ENCODE results near the gene MACROD2. TPM values are rescaled to one million over a fixed set of nuclear protein-coding genes. Genes with fewer than 3 reads are reported as not detected.

Gene MACROD2
- total RNA-seq, 2 donors from 2014 or later = 8.0 to 19.4 TPM

DNA sequence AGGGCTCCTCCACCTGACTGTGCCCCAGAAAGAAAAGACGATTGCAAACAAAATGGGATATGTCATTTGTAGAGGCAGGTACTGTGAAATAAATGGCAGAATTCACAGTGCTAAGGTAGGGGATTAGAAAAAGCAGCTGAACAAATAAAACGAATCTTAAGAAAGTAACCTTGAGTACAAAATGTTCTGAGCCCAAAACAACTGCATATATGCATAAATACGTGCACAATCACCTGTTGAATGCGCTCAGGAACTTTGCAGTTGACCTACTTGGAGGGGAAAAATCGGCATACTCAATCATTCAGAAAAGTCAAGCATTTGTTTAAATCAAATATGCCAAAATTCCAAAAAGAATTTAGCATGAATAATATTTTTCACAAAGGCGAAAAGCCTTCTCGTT lies 1114.2 kb downstream of the MACROD2 start:
- H3K9me3 ChIP-seq = no peaks in the 10 kb centered on the region
- intact Hi-C loops (cut with DNase I) = no loop called here
- WGBS = 81% methylated on average over 7 of the region's 7 CpGs

DNA sequence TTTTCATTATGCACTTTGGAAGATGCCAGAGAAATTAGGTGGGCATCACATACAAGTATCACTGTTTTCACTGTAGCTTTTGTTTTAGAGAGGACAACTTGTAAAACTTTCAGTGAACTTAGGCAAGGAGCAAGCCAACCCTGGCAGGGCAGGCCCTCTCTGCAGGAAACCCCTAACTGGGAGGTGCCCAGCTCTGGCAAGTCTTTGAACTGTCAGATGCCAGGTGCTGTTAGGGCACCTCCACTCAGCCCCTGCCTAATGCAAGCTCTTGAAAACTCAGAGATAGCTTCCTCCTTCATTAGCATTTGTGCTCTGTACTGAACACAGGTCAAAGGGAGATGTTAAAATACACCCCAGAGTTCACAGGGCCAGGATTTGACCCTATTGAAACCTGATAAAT lies 1116.3 kb downstream of the MACROD2 start:
- H3K9me3 ChIP-seq = no peaks in the 10 kb centered on the region
- no peak overlapping the region for H3K27ac ChIP-seq
- H3K4me3 ChIP-seq = no peak overlapping the region
- intact Hi-C loops (cut with DNase I) = no loop called here
- TF ChIP-seq, protein P1, sequence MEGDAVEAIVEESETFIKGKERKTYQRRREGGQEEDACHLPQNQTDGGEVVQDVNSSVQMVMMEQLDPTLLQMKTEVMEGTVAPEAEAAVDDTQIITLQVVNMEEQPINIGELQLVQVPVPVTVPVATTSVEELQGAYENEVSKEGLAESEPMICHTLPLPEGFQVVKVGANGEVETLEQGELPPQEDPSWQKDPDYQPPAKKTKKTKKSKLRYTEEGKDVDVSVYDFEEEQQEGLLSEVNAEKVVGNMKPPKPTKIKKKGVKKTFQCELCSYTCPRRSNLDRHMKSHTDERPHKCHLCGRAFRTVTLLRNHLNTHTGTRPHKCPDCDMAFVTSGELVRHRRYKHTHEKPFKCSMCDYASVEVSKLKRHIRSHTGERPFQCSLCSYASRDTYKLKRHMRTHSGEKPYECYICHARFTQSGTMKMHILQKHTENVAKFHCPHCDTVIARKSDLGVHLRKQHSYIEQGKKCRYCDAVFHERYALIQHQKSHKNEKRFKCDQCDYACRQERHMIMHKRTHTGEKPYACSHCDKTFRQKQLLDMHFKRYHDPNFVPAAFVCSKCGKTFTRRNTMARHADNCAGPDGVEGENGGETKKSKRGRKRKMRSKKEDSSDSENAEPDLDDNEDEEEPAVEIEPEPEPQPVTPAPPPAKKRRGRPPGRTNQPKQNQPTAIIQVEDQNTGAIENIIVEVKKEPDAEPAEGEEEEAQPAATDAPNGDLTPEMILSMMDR (IDR thresholded peaks at IDR 0.05) = no peak
- TF ChIP-seq POLR2A (IDR thresholded peaks at IDR 0.05) = no peak
- no peak for TF ChIP-seq POLR2AphosphoS5 (IDR thresholded peaks at IDR 0.05)
- H3K36me3 ChIP-seq = no peaks in the 10 kb centered on the region
- DNase-seq (ENCODE audit: low spot score) = no peak
- no peaks in the 10 kb centered on the region for H3K4me1 ChIP-seq (replicated peaks)
- H3K27me3 ChIP-seq (replicated peaks; ENCODE audit: insufficient read depth) = no peaks in the 10 kb centered on the region

More for the DNA sequence above, 1114.2 kb downstream of the MACROD2 start:
- Histone ChIP-seq H3K4me1 (replicated peaks) (no peaks in the 10 kb centered on the region), H3K27me3 (replicated peaks; ENCODE audit: insufficient read depth) (no peaks in the 10 kb centered on the region), H3K27ac (no peak overlapping the region), H3K4me3 (no peak overlapping the region), H3K36me3 (no peaks in the 10 kb centered on the region)
- TF ChIP-seq, protein P1 (IDR thresholded peaks at IDR 0.05) = no peak
- no peak for TF ChIP-seq POLR2AphosphoS5 (IDR thresholded peaks at IDR 0.05)
- no peak for TF ChIP-seq POLR2A (IDR thresholded peaks at IDR 0.05)
- no peak for DNase-seq (ENCODE audit: low spot score)

DNA sequence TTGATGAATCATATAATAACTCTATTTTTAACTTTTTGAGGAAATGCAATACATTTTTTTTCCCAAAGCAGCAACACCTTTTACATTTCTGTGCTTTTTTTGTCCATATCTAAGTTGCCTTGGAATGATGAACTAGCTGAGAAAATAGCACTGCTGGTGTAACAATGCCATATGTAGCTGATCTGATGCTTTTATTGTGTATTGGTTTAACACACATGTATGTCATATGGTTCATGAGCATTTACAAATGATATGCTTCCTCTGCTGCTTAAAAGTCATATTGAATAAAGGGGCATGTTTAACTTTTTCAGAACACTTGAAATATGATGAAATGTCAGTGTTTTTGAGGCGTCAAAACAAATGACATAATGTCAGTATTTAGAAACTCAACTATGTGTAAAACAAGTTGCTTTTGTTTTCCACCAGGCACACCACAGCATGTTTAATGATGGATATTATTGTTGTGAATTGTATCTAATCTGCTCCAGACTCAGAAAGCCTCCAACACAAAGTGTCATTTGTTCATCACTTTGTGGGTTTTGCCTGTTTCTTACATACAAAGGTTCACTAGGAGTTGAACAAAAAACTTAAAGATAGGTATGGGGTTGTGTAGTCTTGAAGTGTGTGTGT lies 1117.9 kb downstream of the MACROD2 start:
- Histone ChIP-seq H3K4me3 (no peak overlapping the region), H3K27ac (no peak overlapping the region), H3K4me1 (replicated peaks) (no peaks in the 10 kb centered on the region), H3K9me3 (no peaks in the 10 kb centered on the region), H3K36me3 (no peaks in the 10 kb centered on the region), H3K27me3 (replicated peaks; ENCODE audit: insufficient read depth) (no peaks in the 10 kb centered on the region)
- TF ChIP-seq POLR2A (IDR thresholded peaks at IDR 0.05) = no peak
- no peak for TF ChIP-seq POLR2AphosphoS5 (IDR thresholded peaks at IDR 0.05)
- TF ChIP-seq, protein P1 (IDR thresholded peaks at IDR 0.05) = no peak
- DNase-seq (ENCODE audit: low spot score) = no peak
- 90% methylated on average over 1 of the region's 1 CpG for WGBS
- intact Hi-C loops (cut with DNase I) = no loop called here

DNA sequence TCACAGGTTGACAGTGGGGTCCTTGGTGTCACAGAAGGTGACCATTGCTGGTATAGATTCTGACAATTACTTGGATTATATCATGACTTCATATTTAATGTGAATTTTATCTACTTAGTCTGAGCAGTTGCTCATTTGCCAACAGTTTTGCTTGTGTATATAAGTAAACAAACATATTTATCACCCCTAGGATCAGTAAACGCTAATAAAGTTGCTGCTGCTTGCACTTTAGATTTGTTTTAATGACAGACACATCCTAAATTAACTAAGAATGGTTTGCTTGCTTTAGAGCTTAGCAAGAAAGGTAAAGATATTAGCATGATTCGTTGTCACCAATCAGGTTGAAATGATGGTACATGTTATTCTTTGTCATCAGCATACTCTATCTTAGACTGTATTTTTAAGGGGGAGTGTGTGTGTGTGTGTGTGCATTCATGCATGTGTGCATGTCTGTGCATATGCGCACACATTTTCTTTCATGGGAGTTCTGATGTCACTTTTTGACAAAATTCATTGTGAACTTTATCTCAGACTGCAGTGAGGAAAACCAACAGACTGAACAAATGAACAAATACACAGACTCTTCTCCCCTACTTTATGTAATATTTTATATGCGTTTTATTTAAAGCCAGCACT lies 1124.7 kb downstream of the MACROD2 start:
- TF ChIP-seq, protein P1 (IDR thresholded peaks at IDR 0.05) = no peak
- TF ChIP-seq POLR2AphosphoS5 (IDR thresholded peaks at IDR 0.05) (no peak), POLR2A (IDR thresholded peaks at IDR 0.05) (no peak)
- H3K27me3 ChIP-seq (replicated peaks; ENCODE audit: insufficient read depth) = no peaks in the 10 kb centered on the region
- intact Hi-C loops (cut with DNase I) = no loop called here
- no peak overlapping the region for H3K27ac ChIP-seq
- no peaks in the 10 kb centered on the region for H3K4me1 ChIP-seq (replicated peaks)
- DNase-seq (ENCODE audit: low spot score) = no peak
- WGBS = 83% methylated on average over 4 of the region's 4 CpGs
- no peaks in the 10 kb centered on the region for H3K36me3 ChIP-seq
- no peak overlapping the region for H3K4me3 ChIP-seq
- no peaks in the 10 kb centered on the region for H3K9me3 ChIP-seq

DNA sequence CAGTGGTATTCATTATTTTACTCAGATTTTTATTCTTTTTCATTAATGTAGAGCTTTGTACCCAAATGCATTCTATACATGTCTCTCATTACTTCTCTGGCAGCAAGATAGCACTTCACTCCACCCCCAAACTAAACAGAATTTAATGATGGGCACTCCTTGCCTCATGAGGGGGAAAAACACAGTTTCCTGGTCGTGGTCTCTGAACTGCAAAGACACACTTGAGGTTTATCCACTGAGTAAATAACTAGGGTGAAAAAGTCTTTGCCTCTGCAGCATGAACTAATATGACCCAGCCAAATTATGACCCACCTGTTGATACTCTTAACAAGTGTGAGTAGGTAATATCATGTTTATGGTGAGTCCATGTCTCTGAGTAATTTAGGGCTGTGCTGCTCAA lies 1127.3 kb downstream of the MACROD2 start:
- H3K9me3 ChIP-seq = no peaks in the 10 kb centered on the region
- TF ChIP-seq POLR2A (IDR thresholded peaks at IDR 0.05) = no peak
- TF ChIP-seq POLR2AphosphoS5 (IDR thresholded peaks at IDR 0.05) = no peak
- TF ChIP-seq, protein P1 (IDR thresholded peaks at IDR 0.05) = no peak

More for the DNA sequence above, 1127.3 kb downstream of the MACROD2 start:
- WGBS = 62% methylated on average over 1 of the region's 1 CpG
- no peaks in the 10 kb centered on the region for H3K36me3 ChIP-seq
- intact Hi-C loops (cut with DNase I) = no loop called here
- no peak overlapping the region for H3K4me3 ChIP-seq
- DNase-seq (ENCODE audit: low spot score) = no peak
- H3K27me3 ChIP-seq (replicated peaks; ENCODE audit: insufficient read depth) = no peaks in the 10 kb centered on the region
- H3K27ac ChIP-seq = no peak overlapping the region
- no peaks in the 10 kb centered on the region for H3K4me1 ChIP-seq (replicated peaks)
